ENCODE data around the gene GJD3.

Gene GJD3

GRCh38 chr17:40352237-40352778 is 12.2 kb downstream of the GJD3 start:
- no peaks in the 10 kb centered on the region for H3K27me3 ChIP-seq (ENCODE audit: control insufficient read depth in 2 of 2, insufficient read depth in 2 of 2, low read length in 2 of 2)
- no peaks in the 10 kb centered on the region for H3K9me3 ChIP-seq (ENCODE audit: control insufficient read depth in 2 of 2, low read length in 2 of 2)
- H3K4me3 ChIP-seq (ENCODE audit: low read length in 2 of 2): no peak overlapping the region
- H3K9ac ChIP-seq (ENCODE audit: low read depth in 1 of 2, low read length in 2 of 2): no peak overlapping the region
- H3K4me1 ChIP-seq (ENCODE audit: control insufficient read depth in 2 of 2, insufficient read depth in 2 of 2, low read length in 2 of 2): peaks cover 26 to 32% of the 10 kb centered on the region in 2 donors
- H3K27ac ChIP-seq (ENCODE audit: low read depth in 2 of 2, low read length in 2 of 2): peak overlapping the region in 1 of 2 donors; percentile 4
- H3K36me3 ChIP-seq (ENCODE audit: control insufficient read depth in 2 of 2, insufficient read depth in 2 of 2, low read length in 2 of 2): peaks cover 48 to 63% of the 10 kb centered on the region in 2 donors

GRCh38 chr17:40351359-40352236 is 12.9 kb downstream of the GJD3 start:
- H3K9ac ChIP-seq (ENCODE audit: low read depth in 1 of 2, low read length in 2 of 2): no peak overlapping the region
- peaks cover 48 to 63% of the 10 kb centered on the region in 2 donors for H3K36me3 ChIP-seq (ENCODE audit: control insufficient read depth in 2 of 2, insufficient read depth in 2 of 2, low read length in 2 of 2)
- no peak overlapping the region for H3K27ac ChIP-seq (ENCODE audit: low read depth in 2 of 2, low read length in 2 of 2)
- peaks cover 33 to 39% of the 10 kb centered on the region in 2 donors for H3K4me1 ChIP-seq (ENCODE audit: control insufficient read depth in 2 of 2, insufficient read depth in 2 of 2, low read length in 2 of 2)
- H3K9me3 ChIP-seq (ENCODE audit: control insufficient read depth in 2 of 2, low read length in 2 of 2): no peaks in the 10 kb centered on the region
- no peak overlapping the region for H3K4me3 ChIP-seq (ENCODE audit: low read length in 2 of 2)
- H3K27me3 ChIP-seq (ENCODE audit: control insufficient read depth in 2 of 2, insufficient read depth in 2 of 2, low read length in 2 of 2): no peaks in the 10 kb centered on the region

GRCh38 chr17:40350689-40351358 is 13.7 kb downstream of the GJD3 start:
- H3K4me1 ChIP-seq (ENCODE audit: control insufficient read depth in 2 of 2, insufficient read depth in 2 of 2, low read length in 2 of 2): peaks cover 39 to 47% of the 10 kb centered on the region in 2 donors

GRCh38 chr17:40349895-40350688 is 14.4 kb downstream of the GJD3 start:
- Histone ChIP-seq H3K9me3 (ENCODE audit: control insufficient read depth in 2 of 2, low read length in 2 of 2) (no peaks in the 10 kb centered on the region), H3K27ac (ENCODE audit: low read depth in 2 of 2, low read length in 2 of 2) (no peak overlapping the region), H3K4me1 (ENCODE audit: control insufficient read depth in 2 of 2, insufficient read depth in 2 of 2, low read length in 2 of 2) (peaks cover 40 to 51% of the 10 kb centered on the region in 2 donors), H3K9ac (ENCODE audit: low read depth in 1 of 2, low read length in 2 of 2) (no peak overlapping the region), H3K4me3 (ENCODE audit: low read length in 2 of 2) (peak overlapping the region in 1 of 2 donors; percentile 9), H3K36me3 (ENCODE audit: control insufficient read depth in 2 of 2, insufficient read depth in 2 of 2, low read length in 2 of 2) (peaks cover 36 to 52% of the 10 kb centered on the region in 2 donors), H3K27me3 (ENCODE audit: control insufficient read depth in 2 of 2, insufficient read depth in 2 of 2, low read length in 2 of 2) (no peaks in the 10 kb centered on the region)

More at GRCh38 chr17:40350689-40351358, 13.7 kb downstream of the GJD3 start:
- no peak overlapping the region for H3K27ac ChIP-seq (ENCODE audit: low read depth in 2 of 2, low read length in 2 of 2)
- no peak overlapping the region for H3K9ac ChIP-seq (ENCODE audit: low read depth in 1 of 2, low read length in 2 of 2)
- no peak overlapping the region for H3K4me3 ChIP-seq (ENCODE audit: low read length in 2 of 2)
- no peaks in the 10 kb centered on the region for H3K9me3 ChIP-seq (ENCODE audit: control insufficient read depth in 2 of 2, low read length in 2 of 2)
- H3K36me3 ChIP-seq (ENCODE audit: control insufficient read depth in 2 of 2, insufficient read depth in 2 of 2, low read length in 2 of 2): peaks cover 42 to 59% of the 10 kb centered on the region in 2 donors
- H3K27me3 ChIP-seq (ENCODE audit: control insufficient read depth in 2 of 2, insufficient read depth in 2 of 2, low read length in 2 of 2): no peaks in the 10 kb centered on the region

GRCh38 chr17:40349477-40349894 is 15.1 kb downstream of the GJD3 start:
- H3K9me3 ChIP-seq (ENCODE audit: control insufficient read depth in 2 of 2, low read length in 2 of 2): no peaks in the 10 kb centered on the region
- no peak overlapping the region for H3K9ac ChIP-seq (ENCODE audit: low read depth in 1 of 2, low read length in 2 of 2)
- H3K27me3 ChIP-seq (ENCODE audit: control insufficient read depth in 2 of 2, insufficient read depth in 2 of 2, low read length in 2 of 2): no peaks in the 10 kb centered on the region
- peaks cover 45 to 57% of the 10 kb centered on the region in 2 donors for H3K4me1 ChIP-seq (ENCODE audit: control insufficient read depth in 2 of 2, insufficient read depth in 2 of 2, low read length in 2 of 2)
- peak overlapping the region in 1 of 2 donors; percentile 9 for H3K4me3 ChIP-seq (ENCODE audit: low read length in 2 of 2)
- H3K27ac ChIP-seq (ENCODE audit: low read depth in 2 of 2, low read length in 2 of 2): no peak overlapping the region
- peaks cover 35 to 49% of the 10 kb centered on the region in 2 donors for H3K36me3 ChIP-seq (ENCODE audit: control insufficient read depth in 2 of 2, insufficient read depth in 2 of 2, low read length in 2 of 2)

GRCh38 chr17:40348562-40349476 is 15.7 kb downstream of the GJD3 start:
- Histone ChIP-seq H3K36me3 (ENCODE audit: control insufficient read depth in 2 of 2, insufficient read depth in 2 of 2, low read length in 2 of 2) (peaks cover 30 to 43% of the 10 kb centered on the region in 2 donors), H3K4me1 (ENCODE audit: control insufficient read depth in 2 of 2, insufficient read depth in 2 of 2, low read length in 2 of 2) (peaks cover 52 to 64% of the 10 kb centered on the region in 2 donors)

GRCh38 chr17:40348136-40348504 is 16.4 kb downstream of the GJD3 start:
- Histone ChIP-seq H3K36me3 (ENCODE audit: control insufficient read depth in 2 of 2, insufficient read depth in 2 of 2, low read length in 2 of 2) (peaks cover 27 to 39% of the 10 kb centered on the region in 2 donors), H3K4me1 (ENCODE audit: control insufficient read depth in 2 of 2, insufficient read depth in 2 of 2, low read length in 2 of 2) (peaks cover 55 to 71% of the 10 kb centered on the region in 2 donors), H3K4me3 (ENCODE audit: low read length in 2 of 2) (peak overlapping the region in 1 of 2 donors; percentile 31), H3K27me3 (ENCODE audit: control insufficient read depth in 2 of 2, insufficient read depth in 2 of 2, low read length in 2 of 2) (no peaks in the 10 kb centered on the region), H3K9ac (ENCODE audit: low read depth in 1 of 2, low read length in 2 of 2) (no peak overlapping the region), H3K27ac (ENCODE audit: low read depth in 2 of 2, low read length in 2 of 2) (peak overlapping the region in 1 of 2 donors; percentile 52), H3K9me3 (ENCODE audit: control insufficient read depth in 2 of 2, low read length in 2 of 2) (no peaks in the 10 kb centered on the region)

More at GRCh38 chr17:40348562-40349476, 15.7 kb downstream of the GJD3 start:
- peak overlapping the region in 1 of 2 donors; percentile 41 for H3K9ac ChIP-seq (ENCODE audit: low read depth in 1 of 2, low read length in 2 of 2)
- no peaks in the 10 kb centered on the region for H3K27me3 ChIP-seq (ENCODE audit: control insufficient read depth in 2 of 2, insufficient read depth in 2 of 2, low read length in 2 of 2)
- no peaks in the 10 kb centered on the region for H3K9me3 ChIP-seq (ENCODE audit: control insufficient read depth in 2 of 2, low read length in 2 of 2)
- H3K4me3 ChIP-seq (ENCODE audit: low read length in 2 of 2): peak overlapping the region in 1 of 2 donors; percentile 31
- H3K27ac ChIP-seq (ENCODE audit: low read depth in 2 of 2, low read length in 2 of 2): peak overlapping the region in 1 of 2 donors; percentile 52

- Histone ChIP-seq H3K9ac (ENCODE audit: low read depth in 1 of 2, low read length in 2 of 2) (peak overlapping the region in 1 of 2 donors; percentile 91), H3K4me3 (ENCODE audit: low read length in 2 of 2) (peak overlapping the region in 1 of 2 donors; percentile 82), H3K36me3 (ENCODE audit: control insufficient read depth in 2 of 2, insufficient read depth in 2 of 2, low read length in 2 of 2) (peaks cover 21 to 33% of the 10 kb centered on the region in 2 donors), H3K27ac (ENCODE audit: low read depth in 2 of 2, low read length in 2 of 2) (peak overlapping the region; percentile 92 to 95), H3K4me1 (ENCODE audit: control insufficient read depth in 2 of 2, insufficient read depth in 2 of 2, low read length in 2 of 2) (peaks cover 59 to 75% of the 10 kb centered on the region in 2 donors), H3K9me3 (ENCODE audit: control insufficient read depth in 2 of 2, low read length in 2 of 2) (no peaks in the 10 kb centered on the region), H3K27me3 (ENCODE audit: control insufficient read depth in 2 of 2, insufficient read depth in 2 of 2, low read length in 2 of 2) (no peaks in the 10 kb centered on the region)
Measured at GRCh38 chr17:40347319-40348135, 17.0 kb downstream of the GJD3 start.

Data from mucosa of rectum (tissue), 2 donors.